Tibial artery (tissue), 4 donors: ENCODE results near the gene TMPRSS4.

Experiments used
- DNase-seq, 2 donors: peaks; one replicate each; pipeline ENCODE4 v3.0.0-alpha.2; 2019
- H3K27ac ChIP-seq, 2 donors: fragments of 200-600 bp; sonication (generic) in 1 of 2; 1 replicate in 1 of 2; 2 replicates in 1 of 2; pipeline ENCODE4 v1.5.1; 2018 to 2019; ENCODE audit warnings: mild to moderate bottlenecking in 1 of 2
- H3K27me3 ChIP-seq, 2 donors: fragments of 200-600 bp; sonication (generic) in 1 of 2; one replicate each; pipeline versions ENCODE4 v1.5.1 to v1.6.0; 2016 to 2019
- H3K36me3 ChIP-seq, 3 donors: fragments of 200-600 bp; sonication (generic) in 2 of 3; one replicate each; pipeline ENCODE4 v1.5.1; 2016 to 2019; ENCODE audit warnings: mild to moderate bottlenecking in 2 of 3
- H3K4me1 ChIP-seq, 4 donors: fragments of 200-600 bp; sonication (generic) in 2 of 4; 1 replicate in 3 of 4; 2 replicates in 1 of 4; pipeline ENCODE4 v1.5.1; 2016 to 2019
- H3K4me3 ChIP-seq, 2 donors: fragments of 200-600 bp; sonication (generic) in 1 of 2; 1 replicate in 1 of 2; 2 replicates in 1 of 2; pipeline ENCODE4 v1.5.1; 2018 to 2019; ENCODE audit warnings: mild to moderate bottlenecking in 2 of 2
- H3K9me3 ChIP-seq, 3 donors: fragments of 200-600 bp; sonication (generic) in 1 of 3; one replicate each; pipeline ENCODE4 v1.5.1; 2016 to 2019
- intact Hi-C: fragments of 100-400 bp; cut with DNase I; formaldehyde crosslinking; loops from one replicate; pipeline ENCODE4 v1.15.0; 2023; ENCODE audit warnings: low total_unique reads
- TF ChIP-seq, protein P1 (sequence below), 2 experiments: fragments of 200-600 bp in 1 of 2; fragments of 450-650 bp in 1 of 2; IDR thresholded peaks; one replicate each; pipeline ENCODE4 v1.5.1; 2017 to 2019; ENCODE audit warnings: antibody characterized with exemption in 2 of 2, mild to moderate bottlenecking in 1 of 2, moderate library complexity in 1 of 2

TMPRSS4 gene

GRCh38 chr11:118057251-118058145 is 19.4 kb upstream of the TMPRSS4 start:
- Histone ChIP-seq H3K4me1 (no peaks in the 10 kb centered on the region), H3K9me3 (no peaks in the 10 kb centered on the region), H3K36me3 (no peaks in the 10 kb centered on the region), H3K27me3 (no peaks in the 10 kb centered on the region), H3K4me3 (no peak overlapping the region), H3K27ac (no peak overlapping the region)
- intact Hi-C loops: no loop called here
- TF ChIP-seq, protein P1, sequence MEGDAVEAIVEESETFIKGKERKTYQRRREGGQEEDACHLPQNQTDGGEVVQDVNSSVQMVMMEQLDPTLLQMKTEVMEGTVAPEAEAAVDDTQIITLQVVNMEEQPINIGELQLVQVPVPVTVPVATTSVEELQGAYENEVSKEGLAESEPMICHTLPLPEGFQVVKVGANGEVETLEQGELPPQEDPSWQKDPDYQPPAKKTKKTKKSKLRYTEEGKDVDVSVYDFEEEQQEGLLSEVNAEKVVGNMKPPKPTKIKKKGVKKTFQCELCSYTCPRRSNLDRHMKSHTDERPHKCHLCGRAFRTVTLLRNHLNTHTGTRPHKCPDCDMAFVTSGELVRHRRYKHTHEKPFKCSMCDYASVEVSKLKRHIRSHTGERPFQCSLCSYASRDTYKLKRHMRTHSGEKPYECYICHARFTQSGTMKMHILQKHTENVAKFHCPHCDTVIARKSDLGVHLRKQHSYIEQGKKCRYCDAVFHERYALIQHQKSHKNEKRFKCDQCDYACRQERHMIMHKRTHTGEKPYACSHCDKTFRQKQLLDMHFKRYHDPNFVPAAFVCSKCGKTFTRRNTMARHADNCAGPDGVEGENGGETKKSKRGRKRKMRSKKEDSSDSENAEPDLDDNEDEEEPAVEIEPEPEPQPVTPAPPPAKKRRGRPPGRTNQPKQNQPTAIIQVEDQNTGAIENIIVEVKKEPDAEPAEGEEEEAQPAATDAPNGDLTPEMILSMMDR (IDR thresholded peaks at IDR 0.05): no peak
- DNase-seq: peak; percentile 2 to 48

GRCh38 chr11:118058311-118059245 is 18.3 kb upstream of the TMPRSS4 start:
- peak in 1 of 2 donors; percentile 55 for DNase-seq
- intact Hi-C loops: no loop called here
- TF ChIP-seq, protein P1 (IDR thresholded peaks at IDR 0.05): no peak

GRCh38 chr11:118059246-118059940 is 17.5 kb upstream of the TMPRSS4 start:
- TF ChIP-seq, protein P1 (IDR thresholded peaks at IDR 0.05): no peak
- Histone ChIP-seq H3K9me3 (no peaks in the 10 kb centered on the region), H3K27me3 (no peaks in the 10 kb centered on the region), H3K4me3 (no peak overlapping the region), H3K4me1 (no peaks in the 10 kb centered on the region), H3K36me3 (no peaks in the 10 kb centered on the region), H3K27ac (no peak overlapping the region)
- intact Hi-C loops: no loop called here
- DNase-seq: peak in 1 of 2 donors; percentile 29

More at GRCh38 chr11:118058311-118059245, 18.3 kb upstream of the TMPRSS4 start:
- no peak overlapping the region for H3K4me3 ChIP-seq
- H3K36me3 ChIP-seq: no peaks in the 10 kb centered on the region
- H3K27me3 ChIP-seq: no peaks in the 10 kb centered on the region
- H3K27ac ChIP-seq: no peak overlapping the region
- H3K9me3 ChIP-seq: no peaks in the 10 kb centered on the region
- H3K4me1 ChIP-seq: no peaks in the 10 kb centered on the region

DNA sequence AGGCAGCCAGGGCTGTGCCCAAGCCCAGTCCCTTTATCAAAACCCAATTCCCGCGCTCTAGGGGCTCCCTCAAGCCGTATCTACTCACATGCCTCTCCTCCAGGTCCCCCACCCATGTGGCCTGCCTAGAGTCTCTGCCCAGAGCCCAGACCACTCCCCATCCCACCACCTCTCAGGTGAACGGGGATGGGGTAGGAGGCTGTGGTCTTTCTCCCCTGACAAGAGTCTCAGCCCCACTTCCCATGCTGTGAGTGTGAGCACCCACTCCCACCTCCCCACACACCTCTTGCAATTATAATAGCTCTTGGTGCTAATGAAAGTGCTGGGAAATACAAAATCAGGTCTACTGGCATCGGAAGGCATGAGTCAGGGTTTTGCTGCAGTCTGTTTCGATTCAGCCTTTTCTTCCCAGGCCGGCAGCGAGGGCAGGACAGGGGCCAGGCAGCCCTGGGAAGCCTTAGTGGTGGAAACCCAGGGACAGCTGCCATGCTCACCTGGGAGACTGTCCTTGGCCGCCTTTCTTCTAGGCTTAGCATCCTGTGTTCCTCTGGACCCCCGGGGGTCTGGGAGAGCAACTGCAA is 16.7 kb upstream of the TMPRSS4 start:
- TF ChIP-seq, protein P1 (IDR thresholded peaks at IDR 0.05): no peak
- Histone ChIP-seq H3K36me3 (no peaks in the 10 kb centered on the region), H3K9me3 (no peaks in the 10 kb centered on the region), H3K4me3 (no peak overlapping the region), H3K27ac (no peak overlapping the region), H3K4me1 (no peaks in the 10 kb centered on the region), H3K27me3 (peaks cover 0 to 4% of the 10 kb centered on the region in 2 donors)
- intact Hi-C loops: no loop called here
- DNase-seq: peak in 1 of 2 donors; percentile 59

- Histone ChIP-seq H3K27me3 (peaks cover 0 to 10% of the 10 kb centered on the region in 2 donors), H3K4me3 (no peak overlapping the region), H3K4me1 (no peaks in the 10 kb centered on the region), H3K36me3 (no peaks in the 10 kb centered on the region), H3K9me3 (no peaks in the 10 kb centered on the region), H3K27ac (no peak overlapping the region)
- DNase-seq: peak; percentile 41 to 62
- intact Hi-C loops: no loop called here
- TF ChIP-seq, protein P1 (IDR thresholded peaks at IDR 0.05): no peak
Measured at GRCh38 chr11:118060869-118061268, 16.0 kb upstream of the TMPRSS4 start.
